GM19238 (cell line): ENCODE measurements around the gene MAP2K5.
A peak's percentile ranks its signal among the peaks of the same experiment; 100 is the strongest.

Experiments used
- DNase-seq: peaks from one replicate; pipeline ENCODE4 v3.0.0; 2011; ENCODE audit warnings: low spot score; ENCODE audit not compliant: insufficient read length

The MAP2K5 gene

DNA sequence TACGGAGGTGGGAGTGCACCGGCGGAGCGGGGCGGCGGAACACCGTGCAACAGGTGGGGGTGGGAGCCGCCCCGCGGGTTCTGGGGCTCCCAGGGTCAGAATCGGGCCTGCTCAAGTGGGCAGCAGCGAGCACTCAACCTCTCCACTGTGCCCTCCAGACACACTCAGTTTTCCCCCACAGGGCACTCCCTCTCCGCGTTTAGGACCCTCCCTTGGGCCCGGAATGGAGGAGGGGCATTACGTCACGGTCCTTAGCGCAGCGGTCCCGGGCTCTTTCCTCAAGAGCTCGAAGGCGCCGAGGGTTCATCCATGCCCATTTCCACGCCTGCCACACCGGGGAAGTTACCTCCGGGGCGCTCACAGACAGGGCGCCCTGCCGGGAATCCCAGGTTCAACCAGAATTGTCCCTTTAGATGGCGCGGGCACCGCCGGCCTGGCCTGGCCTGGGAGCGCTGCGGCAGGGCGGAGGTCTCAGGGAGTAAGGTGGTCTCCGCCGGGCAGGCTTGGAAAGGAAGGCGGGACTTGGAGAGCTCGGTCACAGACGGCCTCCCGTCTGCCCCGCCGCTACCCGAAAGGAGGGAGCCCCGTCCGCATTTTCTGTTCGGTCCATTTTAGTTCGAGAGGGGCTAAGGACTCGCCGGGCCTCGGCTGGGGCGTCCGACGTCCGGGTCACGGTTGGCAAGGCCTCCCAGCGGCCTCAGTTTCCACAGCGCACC, 292.2 kb downstream of the MAP2K5 start:
- no peak for DNase-seq

GRCh38 chr15:67835297-67836133, 293.0 kb downstream of the MAP2K5 start:
- DNase-seq: no peak

- no peak for DNase-seq
Measured at GRCh38 chr15:67836134-67836455, 293.6 kb downstream of the MAP2K5 start.

- DNase-seq: no peak
Measured at GRCh38 chr15:67836477-67836876, 294.0 kb downstream of the MAP2K5 start.

DNA sequence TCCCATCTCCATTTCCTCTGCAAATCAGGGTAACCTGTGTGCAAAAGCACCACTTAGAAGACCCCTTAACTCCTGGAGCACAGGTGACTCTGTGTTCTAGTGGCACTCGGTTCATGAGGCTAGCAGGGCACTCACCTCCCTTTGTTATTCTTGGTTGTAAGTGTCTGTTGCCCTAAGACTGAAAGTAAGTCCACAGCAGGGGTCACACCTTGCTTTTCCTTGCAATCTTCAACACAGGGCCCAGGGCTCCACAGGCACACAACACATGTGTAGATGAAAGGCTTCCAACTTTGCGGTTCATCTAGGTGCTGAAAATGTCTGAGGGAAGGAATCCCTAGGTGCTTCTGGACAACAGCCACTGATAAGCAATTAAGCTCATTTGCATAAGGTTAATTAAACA, 294.5 kb downstream of the MAP2K5 start:
- no peak for DNase-seq

- no peak for DNase-seq
Measured at GRCh38 chr15:67838789-67839332, 296.4 kb downstream of the MAP2K5 start.

- DNase-seq: no peak
Measured at GRCh38 chr15:67839499-67839928, 297.0 kb downstream of the MAP2K5 start.

DNA sequence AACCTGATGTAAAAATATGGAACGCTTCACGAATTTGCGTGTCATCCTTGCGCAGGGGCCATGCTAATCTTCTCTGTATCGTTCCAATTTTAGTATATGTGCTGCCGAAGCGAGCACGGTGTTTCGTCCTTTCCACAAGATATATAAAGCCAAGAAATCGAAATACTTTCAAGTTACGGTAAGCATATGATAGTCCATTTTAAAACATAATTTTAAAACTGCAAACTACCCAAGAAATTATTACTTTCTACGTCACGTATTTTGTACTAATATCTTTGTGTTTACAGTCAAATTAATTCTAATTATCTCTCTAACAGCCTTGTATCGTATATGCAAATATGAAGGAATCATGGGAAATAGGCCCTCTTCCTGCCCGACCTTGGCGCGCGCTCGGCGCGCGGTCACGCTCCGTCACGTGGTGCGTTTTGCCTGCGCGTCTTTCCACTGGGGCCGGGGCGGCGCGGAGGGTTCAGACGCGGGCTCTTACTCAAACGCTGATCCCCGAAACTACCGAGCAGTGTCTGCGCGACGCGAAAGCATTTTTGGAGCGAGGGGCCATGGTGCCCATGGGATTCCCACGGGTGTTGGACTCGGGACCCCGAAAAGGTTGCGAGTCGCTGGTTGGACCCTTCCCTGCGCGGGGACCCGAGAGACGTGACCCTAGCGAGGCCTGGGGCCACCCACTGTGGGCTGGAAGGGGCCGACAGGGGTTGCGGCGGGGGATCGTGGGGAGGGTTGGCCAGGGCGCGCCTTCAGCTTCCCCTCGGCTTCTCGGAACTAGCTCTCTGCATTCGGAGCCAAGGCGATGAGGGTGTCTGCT, 297.6 kb downstream of the MAP2K5 start, which contains the start of gene RNU6-1:
RNU6-1 (minus strand) TSS at position 117 of the 820 bp plus-strand sequence.
- DNase-seq: peak; percentile 86

DNA sequence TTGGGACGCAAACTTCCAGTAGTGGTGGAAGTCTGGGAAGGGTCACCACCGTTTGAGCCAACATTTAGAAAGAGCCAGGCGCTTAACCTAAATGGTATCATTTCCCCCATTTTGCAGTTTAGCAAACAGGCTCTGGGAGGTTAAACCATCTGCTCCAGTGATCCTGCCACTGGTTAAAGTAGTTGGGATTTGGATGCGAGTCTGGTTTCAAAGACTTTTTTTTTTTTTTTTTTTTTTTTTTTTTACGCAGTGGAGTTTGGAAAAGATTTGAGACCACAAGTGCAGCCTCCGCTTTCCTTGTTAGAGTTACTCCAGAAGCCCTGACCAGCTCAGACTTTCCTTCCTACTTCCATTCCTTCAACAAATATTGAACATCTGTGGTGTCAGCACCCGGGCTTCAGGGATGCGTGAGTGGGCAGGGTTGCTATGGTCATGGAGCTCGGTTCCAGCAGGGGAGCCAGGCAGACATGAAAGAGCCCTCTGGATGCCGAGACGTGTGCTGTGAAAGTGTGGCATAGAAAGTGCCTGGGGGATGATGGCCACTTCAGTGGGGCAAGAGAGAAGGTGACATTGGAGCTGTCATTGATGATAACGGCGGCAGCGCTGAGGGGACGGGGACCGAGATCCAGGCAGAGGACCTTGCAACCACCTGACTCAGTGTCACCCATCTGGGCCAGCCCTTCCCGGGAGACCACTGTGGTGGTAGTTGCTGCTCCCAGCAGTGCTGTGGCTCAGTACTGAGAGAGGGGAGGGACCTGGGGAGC, 298.4 kb downstream of the MAP2K5 start:
- no peak for DNase-seq

GRCh38 chr15:67841513-67841762, 298.9 kb downstream of the MAP2K5 start:
- DNase-seq: no peak

DNA sequence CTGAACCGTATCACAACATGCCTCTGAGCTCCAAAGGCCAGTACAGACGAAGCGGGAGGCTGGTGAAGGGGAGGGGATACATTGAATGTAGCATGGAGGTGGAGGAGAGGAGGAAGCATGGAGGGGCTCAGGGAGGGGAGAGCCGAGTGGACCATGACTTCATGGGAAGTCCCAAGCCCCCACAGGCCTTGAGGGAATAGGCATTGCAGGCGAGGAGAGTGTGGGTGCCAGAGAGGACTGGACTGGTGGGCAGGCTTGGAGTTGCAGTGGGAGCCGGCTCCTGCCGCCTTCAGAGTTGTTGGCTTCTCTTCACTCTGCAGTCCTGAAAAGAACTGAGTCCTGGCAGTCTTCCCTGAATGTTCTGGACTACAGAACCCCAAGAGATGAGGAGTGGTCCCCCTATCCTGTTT, 300.6 kb downstream of the MAP2K5 start:
- no peak for DNase-seq

- DNase-seq: no peak
Measured at GRCh38 chr15:67843571-67844387, 301.3 kb downstream of the MAP2K5 start.

GRCh38 chr15:67845974-67846373, 303.5 kb downstream of the MAP2K5 start:
- DNase-seq: no peak

DNA sequence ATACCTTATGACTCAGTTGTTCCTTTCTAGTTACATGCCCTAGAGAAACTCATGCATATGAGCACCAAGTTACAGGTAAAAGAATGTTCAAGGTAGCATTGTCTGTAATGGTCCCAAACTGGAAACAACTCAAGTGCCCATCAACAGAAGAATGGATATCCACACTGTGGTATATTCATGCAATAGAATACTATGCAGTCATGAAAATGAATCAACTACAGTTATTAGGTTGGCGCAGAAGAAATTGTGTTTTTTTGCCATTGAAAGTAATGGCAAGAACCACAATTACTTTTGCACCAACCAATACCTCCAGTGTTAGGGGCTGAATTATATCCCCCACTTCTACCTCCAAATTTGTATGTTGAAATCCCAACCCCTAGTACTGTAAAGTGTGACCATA, 307.0 kb downstream of the MAP2K5 start:
- no peak for DNase-seq

- DNase-seq: no peak
Measured at GRCh38 chr15:67850336-67850735, 307.8 kb downstream of the MAP2K5 start.

DNA sequence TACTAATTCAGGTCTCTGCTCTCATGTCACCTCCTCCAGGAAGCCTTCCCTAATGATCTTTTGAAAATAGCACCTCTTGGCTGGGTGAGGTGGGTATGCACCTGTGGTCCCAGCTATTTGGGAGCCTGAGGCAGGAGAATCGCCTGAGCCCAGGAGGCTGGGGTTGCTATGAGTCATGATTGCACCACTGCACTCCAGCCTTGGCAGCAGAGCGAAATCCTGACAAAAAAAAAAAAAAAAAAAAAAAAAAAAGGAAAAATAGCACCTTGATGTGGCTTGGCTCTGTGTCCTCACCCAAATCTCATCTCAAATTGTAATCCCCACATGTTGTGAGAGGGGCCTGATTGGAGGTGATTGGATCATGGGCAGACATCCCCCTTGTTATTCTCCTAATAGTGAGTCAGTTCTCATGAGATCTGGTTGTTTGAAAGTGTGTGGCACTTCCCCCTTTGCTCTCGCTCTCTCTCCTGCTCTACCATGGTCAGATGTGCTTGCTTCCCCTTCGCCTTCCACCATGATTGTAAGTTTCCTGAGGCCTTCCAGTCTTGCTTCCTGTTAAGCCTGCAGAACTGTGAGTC, 308.6 kb downstream of the MAP2K5 start:
- no peak for DNase-seq

GRCh38 chr15:67852418-67852817, 309.9 kb downstream of the MAP2K5 start:
- no peak for DNase-seq

GRCh38 chr15:67853454-67853853, 311.0 kb downstream of the MAP2K5 start:
- no peak for DNase-seq

GRCh38 chr15:67854358-67854757, 311.9 kb downstream of the MAP2K5 start:
- no peak for DNase-seq

GRCh38 chr15:67855842-67856241, 313.3 kb downstream of the MAP2K5 start:
- DNase-seq: no peak
